ENCODE measurements around the gene BBIP1.

The BBIP1 gene

DNA sequence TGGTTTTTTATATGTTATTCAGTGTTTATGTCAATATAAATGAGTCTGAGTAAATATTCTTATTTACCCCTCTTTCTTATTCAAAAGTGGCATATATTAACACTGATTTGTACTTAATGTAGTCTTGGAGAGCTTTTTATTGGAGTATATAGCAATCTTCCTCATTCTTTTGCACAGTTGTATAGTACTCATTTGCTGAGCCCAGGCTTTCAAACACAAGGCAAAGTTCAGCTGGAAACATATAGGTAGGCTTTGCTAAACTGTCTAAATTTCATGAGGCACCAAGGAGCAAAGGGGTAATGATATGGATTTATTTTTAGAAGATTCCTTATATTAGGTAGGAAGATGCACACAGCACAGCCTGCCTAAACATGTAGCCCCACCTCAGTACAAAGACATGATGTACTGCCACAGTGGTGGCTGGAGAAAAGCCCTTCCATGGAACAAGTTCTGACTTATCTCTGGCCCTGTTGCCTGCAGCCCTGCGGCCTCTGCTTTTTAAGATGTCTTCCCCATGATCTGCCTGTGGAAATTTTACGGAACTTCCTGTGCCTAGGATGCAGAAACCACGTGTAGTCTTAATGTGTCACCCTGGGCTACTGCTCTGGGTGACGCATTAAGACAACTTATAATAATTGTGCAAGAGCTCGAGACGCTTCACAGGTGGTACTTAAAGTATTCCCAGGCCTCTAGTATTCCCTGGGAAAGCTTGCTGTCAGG lies 56.9 kb downstream of the BBIP1 start:
- DNase-seq: no peak

DNA sequence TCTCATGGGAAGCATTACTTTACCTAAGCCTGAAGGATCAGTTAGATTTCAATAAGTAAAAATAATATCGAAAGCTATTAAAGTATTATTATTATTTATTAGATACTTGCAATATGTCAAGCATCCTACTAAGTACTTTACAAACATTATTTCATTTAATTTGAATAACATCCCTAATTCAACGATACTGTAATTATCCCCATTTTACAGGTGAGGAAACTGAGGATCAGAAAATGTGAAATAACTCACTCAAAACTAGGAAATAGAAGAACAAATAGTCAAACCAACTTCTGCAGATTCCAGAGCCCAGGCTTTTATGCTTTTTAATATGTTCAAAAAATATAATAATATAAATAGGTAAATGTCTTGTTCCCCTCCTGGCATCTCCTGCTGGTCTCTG lies 57.5 kb downstream of the BBIP1 start:
- DNase-seq: no peak

DNA sequence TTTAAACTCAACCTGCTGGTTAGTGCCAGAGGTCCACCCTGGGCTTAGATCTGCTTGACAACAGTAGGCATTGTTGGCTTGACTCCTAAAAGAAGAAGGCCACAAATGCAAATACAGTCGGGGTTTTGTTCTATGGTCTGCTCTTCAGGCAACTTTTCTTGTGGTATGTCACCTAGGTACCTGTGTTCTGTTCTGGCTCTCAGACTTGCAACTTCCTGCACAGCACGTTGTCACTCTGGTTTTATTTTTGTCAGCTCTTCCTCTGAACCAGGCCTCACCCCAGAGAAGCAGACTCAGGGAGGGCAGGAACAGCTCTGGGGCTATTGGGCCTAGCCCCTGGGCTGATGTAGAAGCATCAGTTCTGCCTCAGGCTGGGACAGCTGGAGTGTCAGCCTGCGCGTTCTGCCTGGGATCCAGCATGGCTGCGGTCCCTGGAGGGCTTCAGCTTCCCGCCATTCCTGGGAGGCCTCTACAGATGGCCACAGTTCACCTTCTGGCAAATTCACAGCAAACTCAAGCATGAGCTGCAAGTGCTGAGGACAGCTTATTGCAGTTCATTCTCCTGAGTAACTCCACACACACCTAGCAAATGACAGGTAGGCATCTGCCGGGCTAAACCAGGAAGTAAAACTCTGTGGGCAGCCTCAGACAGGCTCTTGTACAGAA lies 58.3 kb downstream of the BBIP1 start:
- no peak for DNase-seq

DNA sequence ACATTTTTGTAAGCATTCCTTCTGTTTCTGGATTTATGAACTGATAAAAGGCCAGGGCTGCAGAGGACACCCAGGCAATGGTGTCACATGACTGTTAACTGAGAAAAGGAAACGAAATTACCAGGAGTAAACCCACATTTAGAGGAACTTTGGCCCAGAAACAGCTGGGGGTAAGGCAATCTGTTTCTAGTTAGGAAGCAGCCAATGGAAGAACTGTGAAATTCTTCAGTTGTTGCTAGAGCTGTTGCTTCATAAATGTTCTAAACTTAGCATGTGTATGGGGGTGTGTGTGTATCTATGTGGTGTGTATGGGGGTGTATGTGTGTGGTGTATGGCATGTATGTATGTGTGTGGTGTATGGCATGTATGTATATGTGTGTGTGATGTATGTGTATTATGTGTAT lies 59.0 kb downstream of the BBIP1 start:
- no peak for DNase-seq

DNA sequence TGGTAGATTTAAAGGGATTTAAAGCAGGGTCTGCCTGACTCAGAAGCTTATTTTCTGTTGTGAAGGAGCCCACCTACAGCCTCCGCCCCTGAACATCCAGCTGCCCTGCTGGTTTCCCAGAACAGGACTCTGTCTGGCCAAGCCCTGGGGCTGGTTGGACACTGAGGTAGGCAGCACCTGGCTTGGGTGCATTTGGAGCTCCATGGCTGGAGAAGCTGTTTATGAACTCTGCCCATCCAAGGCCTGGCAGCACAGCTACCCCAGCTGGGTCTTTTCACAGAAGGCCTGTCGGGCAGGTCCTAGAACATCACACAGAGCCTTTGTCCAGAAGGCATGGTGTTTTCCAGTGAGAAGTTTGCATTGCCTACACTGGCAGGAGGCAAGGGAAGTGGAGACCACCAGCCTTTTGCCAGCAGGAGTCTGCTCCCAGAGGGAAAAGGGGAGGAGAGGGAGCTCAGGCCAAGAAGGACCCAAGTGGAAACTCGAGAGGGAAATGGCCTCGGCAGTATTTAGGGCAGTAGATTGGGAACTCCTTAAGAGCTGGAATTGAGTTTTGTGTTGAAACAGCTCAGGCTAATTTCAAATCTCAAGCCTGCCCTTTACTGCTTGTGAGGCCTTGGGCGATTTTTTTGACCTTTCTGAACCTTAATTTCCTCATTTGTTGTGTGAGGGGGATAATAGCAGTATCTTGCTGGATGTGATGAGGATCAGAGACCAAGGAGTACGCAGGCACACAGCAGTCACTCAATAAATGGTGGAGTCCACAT lies 59.6 kb downstream of the BBIP1 start:
- DNase-seq: no peak

DNA sequence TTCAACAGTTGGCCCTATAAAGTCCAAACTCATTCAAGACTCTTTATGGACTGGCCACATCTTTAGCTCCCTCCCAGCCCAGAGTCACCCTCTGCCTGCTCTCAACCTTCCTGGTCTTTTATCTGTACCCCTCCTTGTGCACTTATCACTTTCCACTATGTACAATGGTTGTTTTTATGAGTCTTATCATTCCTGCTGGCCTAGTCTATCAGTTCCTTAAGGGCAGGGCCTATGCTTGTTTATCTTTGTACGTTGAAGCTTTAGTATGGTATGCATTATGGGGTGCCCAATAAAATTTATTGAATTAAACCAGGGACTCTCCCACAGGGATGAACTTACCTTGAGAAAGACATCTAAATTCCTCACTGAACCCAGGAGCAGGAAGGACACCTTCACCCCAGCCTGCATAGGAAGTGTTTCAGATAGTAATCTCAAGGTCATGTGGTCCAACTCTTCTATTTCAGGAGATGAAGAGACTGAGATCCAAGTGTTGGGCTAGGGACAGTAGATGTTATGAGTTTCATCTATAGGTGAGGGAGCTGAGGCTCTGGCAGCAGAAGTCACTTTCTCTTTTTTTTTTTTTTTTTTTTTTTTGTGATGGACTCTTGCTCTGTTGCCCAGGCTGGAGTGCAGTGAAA lies 60.6 kb downstream of the BBIP1 start:
- no peak for DNase-seq

DNA sequence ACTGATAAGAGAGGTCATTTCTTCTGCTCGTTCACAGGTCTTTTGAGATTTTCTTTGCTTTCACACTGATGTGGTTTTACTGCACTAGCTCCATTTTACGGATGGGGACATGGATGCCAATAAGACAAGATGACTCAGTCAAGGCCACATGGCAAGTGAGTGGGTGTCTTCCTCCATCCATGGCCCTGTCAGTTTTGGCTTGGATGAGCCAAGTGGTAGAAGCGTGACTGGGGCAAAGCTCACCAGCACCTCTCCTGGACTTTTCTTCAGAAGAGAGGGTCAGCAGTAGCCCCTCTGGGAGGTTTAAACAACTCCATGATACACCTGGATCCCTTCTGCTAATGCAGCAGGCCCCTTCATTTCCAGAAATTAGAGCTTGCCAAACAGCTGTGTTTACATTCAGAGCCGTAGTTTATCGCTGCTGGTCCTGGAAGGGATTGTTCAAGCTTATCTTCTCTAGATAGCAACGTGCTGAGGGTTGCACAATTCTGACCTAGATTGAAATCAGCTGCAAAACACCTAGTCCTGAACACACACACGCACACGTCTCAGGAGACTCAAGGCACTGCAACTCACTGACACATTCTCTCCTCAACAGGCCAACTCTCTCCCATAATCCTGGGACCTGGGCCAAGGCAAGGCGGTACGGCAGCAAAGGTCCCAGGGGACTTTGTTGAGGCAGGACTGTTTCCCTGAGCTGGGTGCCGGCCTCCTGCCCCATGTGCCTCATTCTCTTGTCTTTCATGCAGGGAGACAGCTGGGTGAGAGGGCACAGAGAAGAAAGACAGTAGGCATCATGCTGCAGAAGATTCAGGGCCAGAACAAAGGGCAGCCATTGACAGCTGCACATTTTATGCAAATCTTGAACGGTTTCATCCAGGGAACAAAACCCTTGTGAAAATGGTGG lies 61.5 kb downstream of the BBIP1 start:
- peak; percentile 49 for DNase-seq

DNA sequence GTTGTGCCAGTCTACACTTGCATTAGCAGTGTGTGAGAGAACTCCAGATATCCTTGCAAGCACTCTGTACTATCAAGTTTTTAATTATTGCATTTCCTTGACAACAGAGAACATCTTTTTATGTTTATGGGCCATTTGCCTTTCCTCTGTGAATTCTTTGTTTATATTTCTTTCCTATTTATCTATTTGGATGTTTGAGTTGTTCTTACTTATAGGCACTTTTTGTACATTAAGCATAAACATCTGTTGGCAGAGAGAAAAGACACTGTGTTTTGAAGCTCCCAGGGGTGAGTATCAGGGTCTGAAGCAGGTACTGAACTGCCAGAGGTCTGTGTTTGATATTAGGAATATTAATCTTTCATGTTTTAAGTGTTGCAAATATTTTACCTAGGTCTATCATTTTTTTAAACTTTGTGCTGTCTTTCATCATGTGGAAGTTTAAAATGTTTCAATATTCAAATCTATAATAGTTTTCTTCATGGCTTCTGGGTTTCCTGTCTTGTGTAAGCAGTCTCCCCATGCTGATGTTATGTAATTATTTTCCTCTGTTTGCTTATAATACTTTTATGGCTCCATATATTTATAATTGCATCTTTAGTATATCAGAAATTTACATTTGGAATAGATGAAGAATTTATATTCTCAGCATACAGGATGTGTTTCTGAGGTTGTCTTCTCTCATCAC lies 64.9 kb downstream of the BBIP1 start:
- no peak for DNase-seq

DNA sequence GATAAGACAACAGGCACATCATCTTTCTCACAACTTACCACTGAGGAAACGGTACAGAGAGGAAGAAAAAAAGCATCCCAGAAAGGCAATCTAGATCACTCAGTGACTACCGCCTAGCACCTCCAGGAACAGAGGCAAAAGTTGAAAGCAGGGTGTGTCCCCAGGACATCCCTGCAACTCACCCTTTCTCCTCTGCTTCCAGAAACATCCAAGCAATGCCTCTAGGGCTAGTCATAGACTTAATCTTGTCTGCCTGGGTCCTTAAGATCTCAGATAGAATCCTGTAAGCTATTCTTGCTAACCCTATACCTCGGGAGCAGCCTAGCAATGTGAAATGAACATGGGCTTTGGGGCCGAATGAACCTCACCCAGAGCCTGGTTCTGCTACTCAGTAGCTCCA lies 66.0 kb downstream of the BBIP1 start:
- no peak for DNase-seq

DNA sequence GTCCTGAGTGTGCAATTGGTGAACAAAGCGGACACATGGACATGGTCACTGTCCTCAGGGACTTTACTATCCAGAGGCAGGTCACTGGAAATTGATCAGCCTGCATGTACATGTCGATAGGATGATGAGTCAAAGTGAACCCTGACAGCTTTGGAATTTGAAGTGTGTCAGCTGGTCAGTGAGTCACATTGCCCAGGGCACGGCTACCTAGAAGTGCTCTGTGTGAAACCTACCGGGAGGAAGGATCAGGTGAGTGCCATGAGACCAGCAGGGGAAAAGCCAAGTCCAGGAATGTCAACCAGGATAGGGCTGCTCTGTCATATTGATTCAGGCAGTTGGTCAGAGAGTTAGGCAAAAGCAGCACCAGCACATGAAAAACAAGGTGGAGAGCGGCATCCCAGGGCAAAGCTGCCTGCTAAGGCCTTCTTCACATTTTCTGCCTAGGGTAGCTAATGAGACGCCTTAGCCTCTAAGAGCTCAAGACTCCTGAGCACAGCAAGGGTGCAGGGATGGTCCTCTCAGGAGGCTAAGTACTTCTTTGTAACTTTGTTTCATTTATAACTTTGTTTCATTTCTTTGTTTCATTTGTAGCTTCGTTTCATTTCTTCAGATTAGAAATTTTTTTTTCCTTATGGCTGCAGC lies 66.6 kb downstream of the BBIP1 start:
- no peak for DNase-seq

DNA sequence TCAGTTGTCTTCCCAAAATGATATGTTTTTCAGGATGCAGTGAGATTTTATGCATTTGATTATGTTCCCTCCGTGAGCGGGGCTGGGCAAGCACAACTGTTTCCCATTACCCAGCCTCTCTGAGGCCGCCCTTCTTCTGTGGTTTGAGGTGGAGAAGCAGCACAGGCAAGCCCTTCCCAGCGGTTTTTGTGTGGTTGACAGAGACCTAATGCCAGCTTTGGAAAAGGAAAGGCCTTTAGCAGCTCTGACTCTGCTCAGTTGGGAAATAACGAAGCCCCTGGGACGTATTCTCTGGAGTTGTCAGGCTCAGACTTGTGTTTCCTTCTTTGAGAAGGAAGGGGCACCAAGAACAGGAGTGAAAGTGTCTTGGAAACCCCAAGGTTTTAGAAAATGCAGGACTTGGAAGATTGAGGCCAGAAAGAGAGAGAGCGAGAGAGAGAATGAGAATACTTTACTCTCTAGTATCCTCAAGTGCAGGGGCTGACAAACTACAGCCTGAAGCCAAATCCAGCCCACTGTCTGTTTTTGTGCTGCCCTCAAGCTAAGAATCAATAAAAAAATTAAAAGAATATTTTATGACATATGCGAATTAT lies 67.9 kb downstream of the BBIP1 start:
- peak; percentile 80 for DNase-seq

DNA sequence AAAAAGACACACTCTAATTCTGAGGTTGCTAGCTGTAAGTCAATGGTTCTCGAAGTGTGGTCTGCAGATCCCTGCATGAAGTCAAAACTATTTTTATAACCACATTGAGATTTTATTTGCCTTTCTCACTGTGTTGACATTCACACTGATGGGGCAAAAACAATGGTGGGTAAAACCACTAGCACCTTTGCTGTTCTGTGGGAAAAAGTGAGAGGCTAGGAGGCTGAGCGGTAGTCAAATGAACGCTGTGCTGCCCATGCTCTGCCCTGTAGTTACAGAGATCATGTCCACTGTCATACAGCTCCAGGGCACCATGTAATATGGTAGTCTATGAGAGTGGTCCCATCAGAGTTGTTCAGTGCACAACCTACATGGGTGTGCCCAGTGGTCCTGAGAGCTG lies 68.9 kb downstream of the BBIP1 start:
- no peak for DNase-seq
